Stimulated activated CD8-positive, alpha-beta memory T cell treated with anti-CD3 and anti-CD28 coated beads, Interleukin-7, amount 100 ng/mL, for 24 hours (primary cell): ENCODE results near the gene SNRNP70.
A peak's percentile ranks its signal among the peaks of the same experiment; 100 is the strongest.

ENCODE experiments used
- DNase-seq: peaks from one replicate; pipeline ENCODE4 v3.0.0-alpha.2; 2020; ENCODE audit warnings: low read depth

Gene SNRNP70

DNA sequence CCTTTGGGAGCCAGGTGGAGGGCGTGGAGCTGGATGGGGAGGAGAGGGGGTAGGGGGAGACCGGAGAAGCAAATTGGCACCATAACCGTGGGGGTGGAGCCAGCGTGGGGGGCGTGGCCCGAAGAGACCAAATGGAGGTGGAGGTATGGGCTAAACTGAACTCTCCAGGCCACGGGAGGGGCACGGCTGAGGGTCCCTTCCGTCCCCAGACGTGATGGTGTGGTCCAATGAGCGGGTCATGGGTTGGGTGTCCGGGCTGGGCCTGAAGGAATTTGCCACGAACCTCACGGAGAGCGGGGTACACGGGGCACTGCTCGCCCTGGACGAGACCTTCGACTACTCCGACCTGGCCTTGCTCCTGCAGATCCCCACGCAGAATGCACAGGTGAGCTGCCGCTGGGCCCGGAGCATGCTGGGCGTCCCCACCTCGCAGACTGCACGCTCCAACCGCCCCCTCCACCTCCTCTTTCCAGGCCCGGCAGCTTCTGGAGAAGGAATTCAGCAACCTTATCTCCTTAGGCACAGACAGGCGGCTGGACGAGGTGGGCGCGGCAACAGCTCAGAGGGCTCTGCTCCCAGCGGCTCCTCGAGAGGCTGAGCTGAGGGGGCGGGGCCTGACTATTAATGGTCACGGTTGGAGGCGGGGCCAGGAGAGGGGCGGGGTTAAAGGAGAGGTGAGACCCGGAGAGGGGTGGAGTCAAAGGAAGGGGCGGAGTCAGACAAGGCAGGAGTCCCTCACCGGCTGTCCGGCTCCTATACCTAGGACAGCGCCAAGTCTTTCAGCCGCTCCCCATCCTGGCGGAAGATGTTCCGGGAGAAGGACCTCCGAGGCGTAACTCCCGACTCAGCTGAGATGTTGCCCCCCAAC, 63.8 kb downstream of the SNRNP70 start:
- peak; percentile 72 for DNase-seq

DNA sequence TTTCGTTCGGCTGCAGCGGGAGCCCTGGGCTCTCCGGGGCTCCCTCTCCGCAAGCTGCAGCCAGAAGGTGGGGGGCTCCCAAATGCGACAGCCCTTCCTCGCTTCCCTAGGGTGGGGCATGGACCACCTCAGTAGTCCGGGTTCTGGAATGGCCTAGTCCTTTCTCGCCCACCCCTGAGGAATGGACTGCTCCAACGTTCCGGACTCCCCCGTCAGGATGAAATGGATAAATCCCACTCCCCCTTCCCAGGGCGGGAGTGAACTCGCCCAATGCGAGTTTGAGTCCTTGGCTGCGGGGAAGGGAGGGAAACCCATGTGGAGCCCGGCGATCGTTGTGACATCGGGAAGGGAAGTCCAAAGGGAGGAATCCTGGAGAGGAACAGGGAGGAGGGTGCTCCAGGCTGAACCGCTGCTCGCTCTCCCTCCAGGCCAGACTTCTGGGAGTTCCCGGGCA, 64.4 kb downstream of the SNRNP70 start:
- DNase-seq: no peak

DNA sequence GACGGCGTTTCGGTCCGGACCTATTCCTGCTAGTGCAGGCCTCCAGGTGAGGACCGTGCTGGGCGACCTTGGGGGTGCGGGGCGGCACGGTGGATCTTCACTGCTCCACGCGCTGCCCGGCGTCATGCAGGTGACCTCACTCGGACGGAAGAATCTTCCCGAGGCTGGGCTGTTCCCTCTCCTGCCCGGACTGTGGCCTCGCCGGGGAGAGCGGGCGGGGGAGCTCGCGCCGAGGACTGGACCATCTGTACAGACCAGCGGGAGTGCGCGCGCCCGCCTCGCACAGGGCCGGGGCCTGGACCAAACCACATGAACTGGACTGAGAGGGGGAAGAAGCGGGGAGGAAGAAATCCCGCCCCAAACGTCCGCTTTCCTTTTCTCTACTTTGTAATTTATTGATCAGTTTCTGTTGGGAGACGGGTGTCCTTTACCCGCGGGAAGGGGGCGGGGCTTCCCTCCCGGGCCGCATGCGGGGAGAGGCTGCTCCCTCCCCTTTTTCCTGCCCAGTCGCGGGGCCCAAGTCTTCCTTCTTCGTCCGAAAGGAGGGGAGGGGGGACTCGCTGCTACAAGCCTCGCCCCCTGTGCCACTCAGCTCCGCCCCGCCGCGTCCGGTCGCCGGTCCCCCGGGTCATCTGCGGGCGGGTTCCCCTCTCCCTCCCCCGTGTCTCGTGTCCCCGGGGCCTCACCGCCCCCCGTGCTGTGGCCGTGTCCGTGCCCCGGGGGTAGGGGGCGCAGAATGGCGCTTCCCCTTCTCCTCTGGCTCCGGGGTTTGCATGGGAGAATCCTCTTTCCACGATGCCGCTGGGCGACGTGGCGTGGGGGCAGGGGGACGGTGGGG, 65.1 kb downstream of the SNRNP70 start:
- DNase-seq: no peak

DNA sequence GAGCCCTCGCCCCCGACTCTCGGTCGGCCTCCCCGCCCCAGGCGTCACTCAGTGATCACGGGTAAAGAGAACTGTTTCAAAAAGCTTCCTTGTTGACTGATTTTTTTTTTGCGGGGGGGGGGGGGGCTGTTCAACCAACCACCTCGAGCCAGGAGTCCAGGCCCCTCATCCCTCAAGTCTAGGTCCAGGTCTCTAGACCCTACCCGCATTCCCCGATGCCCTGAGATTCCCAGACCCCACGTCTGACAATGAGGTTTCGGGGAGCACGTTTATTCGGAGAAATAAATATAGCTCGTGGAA, 65.6 kb downstream of the SNRNP70 start:
- no peak for DNase-seq

DNA sequence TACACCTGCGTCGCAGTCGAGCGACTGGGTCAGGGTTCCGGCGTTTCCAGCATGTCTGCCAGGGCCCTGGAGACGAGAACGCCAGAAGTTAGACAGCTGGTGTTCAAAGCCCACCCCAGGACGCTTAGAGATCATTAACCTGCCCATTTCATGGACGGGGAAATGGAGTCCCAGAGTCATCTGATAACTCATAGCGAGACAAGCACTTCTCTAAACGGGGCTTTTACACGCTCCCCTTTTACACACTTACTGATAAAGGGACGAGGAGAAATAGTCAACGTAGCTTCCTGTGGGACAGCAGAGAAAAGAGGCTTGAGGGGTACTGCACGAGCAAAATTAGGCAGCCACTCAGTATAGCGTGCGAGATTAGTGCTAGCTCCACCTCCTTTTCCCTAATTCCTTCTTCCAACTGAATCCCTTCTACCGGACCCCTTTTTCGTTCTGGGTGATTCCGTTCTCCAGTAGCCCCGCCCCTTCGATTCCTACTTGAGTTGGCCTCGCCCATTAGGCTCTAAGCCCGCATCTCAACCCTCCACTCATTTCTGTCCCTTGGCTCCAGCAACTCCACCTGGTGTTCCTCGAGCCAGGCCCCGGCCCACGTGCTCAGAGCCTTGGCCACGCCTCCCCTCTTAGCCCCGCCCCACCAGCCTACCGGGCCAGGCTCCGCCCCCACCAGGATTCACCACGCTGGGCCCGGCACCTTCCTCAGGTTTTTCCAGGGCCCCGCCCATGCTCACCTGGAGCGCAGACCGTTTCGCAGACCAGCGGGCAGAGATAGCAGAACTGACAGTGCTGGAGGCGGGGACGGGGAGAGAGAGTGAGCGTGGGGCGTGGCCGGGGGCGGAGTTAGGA, 66.2 kb downstream of the SNRNP70 start:
- no peak for DNase-seq

DNA sequence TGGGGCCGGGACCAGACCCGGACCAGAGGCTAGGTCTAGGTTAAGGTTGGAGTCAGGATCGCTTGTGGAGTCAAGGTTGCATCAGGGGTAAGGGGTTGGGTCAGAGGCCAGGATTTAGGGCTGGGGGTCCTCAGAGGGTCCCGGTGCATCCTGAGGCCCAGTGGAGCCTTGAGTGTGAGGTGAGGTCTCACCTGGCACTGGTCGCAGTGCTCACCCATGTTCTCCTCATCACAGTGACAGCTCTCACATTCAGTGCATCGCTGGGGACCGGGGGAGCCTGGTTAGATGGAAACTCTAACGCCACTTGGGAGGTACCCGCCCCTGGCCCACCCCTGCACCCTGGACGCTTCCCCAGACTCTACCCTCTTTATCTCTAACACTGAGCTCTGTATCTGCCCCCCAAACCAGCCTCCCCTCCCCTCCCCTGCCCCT, 66.9 kb downstream of the SNRNP70 start:
- no peak for DNase-seq

DNA sequence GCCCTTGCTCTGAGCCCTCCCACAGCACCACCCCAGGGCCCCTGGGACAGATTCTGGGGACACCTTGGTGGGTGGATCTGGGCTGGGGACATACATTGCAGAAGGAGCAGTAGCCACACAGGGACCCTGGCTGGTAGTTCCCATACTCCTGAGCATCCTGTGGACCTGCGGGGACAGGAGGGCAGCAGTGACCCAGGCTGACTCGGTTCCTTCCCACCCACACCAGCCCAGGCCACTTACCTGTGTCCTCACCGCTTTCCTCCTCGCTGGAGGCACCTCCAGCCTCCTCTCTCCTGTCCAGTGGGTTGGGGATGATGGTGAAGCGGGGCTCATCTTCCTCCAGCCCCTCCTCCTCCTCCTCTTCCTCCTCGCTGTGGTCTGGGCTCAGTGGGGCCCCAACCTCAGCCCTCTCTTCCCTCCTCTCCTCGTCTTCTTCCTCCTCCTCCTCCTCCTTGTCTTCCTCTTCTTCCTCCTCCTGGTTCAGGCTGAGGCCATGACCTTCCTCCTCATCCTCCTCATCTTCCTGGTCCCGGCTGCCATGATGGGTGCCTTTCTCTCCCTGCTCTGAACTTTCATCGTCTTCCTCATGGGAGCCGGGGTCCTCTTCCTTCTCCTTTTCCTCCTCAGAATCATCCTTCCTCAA, 68.0 kb downstream of the SNRNP70 start:
- DNase-seq: no peak

DNA sequence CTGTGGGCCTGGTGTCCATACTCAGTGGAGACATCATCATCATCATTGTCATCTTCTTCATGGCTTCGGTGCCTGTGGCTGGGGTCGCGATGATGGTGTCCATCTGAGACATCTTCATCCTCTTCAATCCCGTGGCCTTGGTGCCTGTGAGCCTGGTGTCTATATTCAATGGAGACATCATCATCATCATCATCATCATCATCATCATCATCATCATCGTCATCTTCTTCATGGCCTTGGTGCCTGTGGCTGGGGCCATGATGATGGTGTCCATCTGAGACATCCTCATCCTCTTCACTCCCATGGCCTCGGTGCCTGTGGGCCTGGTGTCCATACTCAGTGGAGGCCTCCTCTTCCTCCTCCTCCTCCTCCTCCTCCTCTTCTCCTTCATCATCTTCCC, 69.0 kb downstream of the SNRNP70 start:
- DNase-seq: no peak

DNA sequence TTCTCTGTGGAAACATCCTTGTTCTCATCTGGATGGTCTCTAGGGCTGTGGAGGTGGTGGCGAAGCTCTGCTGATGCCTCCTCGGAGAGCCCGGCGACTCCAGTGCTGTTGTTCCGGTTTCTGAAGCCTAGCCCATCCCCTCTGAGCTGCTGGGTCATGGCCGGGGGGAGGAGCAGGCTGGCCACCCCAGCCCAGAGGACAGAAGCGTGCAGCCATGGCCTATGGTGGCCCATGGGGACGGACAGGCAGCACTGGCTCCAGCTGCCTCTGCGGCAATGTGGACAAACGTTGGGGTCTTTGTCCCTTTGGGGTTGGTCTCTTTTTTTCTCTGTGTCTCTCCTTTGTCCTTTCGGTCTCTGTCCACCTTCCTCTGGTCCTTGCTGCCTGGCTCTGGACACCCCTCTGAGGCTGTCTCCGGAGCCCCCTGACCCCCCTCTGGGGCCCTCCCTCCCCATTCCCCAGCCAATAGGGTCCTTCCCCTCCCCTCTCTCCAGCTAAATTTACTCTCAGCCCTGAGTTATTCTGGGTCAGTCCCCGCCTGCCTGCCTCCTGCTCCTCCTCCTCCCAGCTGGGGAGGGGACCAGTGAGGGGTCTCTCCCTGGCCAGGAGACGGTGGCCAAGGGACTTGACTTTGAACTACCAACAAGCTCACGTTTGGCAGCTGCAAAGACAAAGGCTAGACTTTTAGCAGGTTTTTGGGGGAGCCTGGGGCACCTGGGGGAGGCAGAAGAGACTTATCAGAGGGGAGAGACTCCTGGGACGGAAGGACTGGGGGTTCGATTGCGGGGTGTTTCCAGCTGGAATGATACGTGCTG, 70.0 kb downstream of the SNRNP70 start, which contains the start of gene HRC:
Gene HRC, minus strand, starts transcription at position 392 of the 815 bp plus-strand sequence. Its CDS starts 159 bp downstream, at position 233.
- no peak for DNase-seq

DNA sequence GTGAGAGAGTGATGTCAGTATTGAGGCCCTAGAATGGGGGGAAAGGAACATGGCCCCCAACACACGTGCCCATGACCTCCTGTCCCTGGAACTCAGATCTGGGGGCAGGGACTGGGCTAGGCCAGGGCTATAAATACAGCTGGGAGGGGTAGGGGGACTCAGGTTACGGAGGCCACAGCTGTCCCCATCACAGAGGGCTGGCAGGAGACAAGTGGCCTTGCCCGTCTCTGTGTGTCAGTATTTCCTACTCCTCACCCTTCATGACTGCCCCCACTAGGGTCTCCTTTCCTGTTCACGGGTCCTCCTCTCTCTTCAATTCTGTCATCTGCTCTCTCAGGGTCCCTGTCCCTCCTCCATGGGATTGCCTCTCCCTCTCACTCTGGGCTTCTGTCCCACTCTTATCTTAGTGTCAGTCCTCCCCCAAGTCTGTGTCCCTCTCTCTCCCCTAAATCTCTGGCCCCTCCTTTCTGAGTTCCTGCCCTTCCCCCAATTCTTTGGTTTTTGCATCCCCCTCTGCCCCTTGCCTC, 70.6 kb downstream of the SNRNP70 start:
- no peak for DNase-seq

DNA sequence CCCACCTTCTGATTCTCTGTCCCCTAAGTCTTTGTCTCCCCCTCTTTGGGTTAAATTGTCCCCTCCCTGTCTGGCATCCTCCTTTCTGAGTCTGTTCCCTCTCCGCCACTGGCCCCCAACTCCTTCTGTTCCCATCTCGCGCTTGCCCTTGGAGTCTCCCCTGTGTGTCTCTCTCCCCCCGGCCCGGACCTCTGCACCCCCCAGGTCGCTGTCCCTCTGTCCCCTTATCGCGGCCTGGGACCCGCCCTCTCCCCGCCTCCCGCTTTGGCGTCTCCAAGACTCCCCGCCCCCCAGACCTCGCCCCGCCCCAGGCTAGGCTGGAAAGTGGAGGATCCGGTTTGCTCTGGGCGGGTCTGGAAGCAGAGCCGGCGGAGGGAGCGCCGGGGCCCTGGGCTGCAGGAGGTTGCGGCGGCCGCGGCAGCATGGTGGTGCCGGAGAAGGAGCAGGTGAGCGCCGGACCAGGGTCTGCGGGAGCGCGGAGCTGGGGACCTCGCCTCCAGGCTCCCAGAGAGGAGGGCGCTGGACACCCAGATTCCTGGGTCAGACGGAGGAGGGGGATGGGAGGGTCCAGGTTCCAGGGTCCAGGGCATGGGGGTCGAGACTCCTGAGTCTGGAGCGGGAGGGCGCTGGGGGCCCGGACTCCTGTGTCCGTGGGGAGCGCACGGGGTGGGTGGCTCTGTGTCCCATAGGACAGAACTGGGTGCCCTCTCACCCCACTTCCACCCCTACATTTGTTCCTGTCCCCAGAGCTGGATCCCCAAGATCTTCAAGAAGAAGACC, 72.4 kb downstream of the SNRNP70 start, which contains the start of gene TRPM4:
Gene TRPM4, plus strand, starts transcription at position 348 of the 780 bp plus-strand sequence. Its CDS starts 75 bp downstream, at position 423.
- peak; percentile 35 for DNase-seq
